HG03469 (cell line): ENCODE data around the gene NT5DC2.
"Not testable (repeated sequence)": the region's sequence is repeated elsewhere in the genome, so short reads cannot be mapped to it uniquely, and the experiment has no call there.

Experiments
- ATAC-seq: cut with Tn5 transposase; IDR thresholded peaks from one replicate; pipeline ENCODE4 v1.9.1; 2021; ENCODE audit warnings: mild to moderate bottlenecking, moderate library complexity, moderate number of reproducible peaks; ENCODE audit not compliant: unreplicated experiment

The NT5DC2 gene

DNA sequence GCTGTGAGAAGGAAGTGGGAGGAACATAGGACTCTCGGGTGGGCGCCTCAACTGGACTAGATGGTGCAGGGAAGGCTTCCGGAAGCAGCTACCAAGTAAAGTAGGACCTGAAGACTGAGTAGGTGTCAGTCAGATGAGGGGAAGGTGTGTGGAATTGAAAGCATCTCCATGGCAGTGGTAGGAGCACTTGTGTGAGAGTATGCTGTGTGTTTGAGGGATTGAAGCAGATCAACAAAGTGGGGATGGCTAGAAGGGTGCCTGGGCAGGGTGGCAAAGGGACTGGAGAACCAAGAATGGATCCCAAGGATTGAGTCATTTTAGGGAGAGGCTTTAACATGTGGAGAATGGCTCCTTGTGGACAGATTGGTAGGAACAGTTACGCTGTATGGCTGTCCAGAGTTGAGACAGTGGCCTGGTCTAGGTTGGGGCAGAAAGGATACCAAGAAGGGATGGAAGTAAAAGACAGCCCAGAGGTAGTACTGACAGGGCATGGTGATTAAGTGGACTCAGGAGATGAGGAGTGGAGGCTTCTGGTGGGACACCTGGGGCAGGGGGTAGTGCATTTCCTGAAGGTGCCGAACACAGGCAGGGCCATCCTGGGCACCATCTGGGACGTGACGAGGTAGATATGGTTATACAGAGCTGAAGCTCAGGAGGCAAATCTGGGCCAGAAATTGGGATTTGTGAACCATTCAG lies 4.2 kb upstream of the NT5DC2 start:
- ATAC-seq = no peak

DNA sequence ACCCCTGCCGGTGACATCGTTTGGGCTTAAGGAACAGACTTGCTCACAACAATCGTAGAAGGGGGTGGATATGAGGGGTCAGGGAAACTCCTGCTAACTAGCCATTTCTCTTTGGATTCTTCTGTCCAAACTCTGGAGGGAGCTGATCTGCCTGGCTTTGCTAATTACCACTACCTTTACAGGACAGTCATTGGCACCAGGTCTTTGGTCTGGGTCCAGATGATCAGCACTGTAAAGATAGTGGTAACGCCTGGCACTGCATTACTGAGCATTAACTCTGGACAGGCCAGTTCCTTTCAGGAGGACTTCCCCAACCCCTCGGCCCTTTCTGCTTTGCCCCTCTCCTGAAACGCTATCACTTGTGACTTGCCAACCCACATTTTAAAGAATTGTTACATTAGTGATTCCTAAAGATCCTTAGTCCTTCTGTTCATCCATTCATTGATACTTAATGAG lies 3.5 kb upstream of the NT5DC2 start:
- no peak for ATAC-seq

DNA sequence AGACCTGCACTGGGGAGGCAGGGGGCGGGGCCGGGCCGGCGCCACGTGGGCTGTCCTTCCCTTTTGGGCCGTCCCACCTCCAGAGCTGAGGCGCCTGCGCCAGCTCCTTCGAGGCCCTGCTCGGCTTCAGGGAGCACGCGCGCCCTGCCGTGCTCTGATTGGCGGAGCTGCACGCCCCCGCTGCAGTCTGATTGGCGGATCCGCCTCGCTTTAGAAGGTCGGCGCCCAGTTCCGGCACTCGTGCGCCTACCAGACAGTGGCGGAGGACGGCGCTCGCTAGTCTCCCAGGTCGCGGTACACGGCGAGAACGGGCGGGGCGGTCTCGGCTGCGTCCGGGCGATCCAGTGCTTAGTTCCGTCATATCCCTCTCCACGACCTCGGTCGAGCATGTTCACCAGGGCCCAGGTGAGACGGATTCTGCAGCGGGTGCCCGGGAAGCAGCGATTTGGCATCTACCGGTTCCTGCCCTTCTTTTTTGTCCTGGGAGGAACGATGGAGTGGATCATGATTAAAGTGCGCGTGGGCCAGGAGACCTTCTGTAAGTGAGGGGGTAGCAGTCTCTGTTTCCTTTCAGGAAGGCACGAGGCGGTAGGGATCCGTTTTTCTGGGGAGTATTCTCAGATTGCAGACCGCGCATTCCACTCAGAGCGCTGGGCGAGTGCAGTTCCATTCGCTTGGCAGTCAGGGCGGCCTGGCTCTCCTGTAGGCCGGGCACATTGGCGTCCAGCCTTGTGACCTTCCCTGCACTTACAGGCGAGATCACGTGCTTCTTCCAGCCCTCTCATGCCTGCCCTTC lies 2.9 kb upstream of the NT5DC2 start, which contains the start of gene UQCC5:
TSS of gene UQCC5 (plus strand) at position 237 of the 796 bp plus-strand sequence. CDS start at position 388, 151 bp downstream.
- peak; percentile 83 for ATAC-seq

DNA sequence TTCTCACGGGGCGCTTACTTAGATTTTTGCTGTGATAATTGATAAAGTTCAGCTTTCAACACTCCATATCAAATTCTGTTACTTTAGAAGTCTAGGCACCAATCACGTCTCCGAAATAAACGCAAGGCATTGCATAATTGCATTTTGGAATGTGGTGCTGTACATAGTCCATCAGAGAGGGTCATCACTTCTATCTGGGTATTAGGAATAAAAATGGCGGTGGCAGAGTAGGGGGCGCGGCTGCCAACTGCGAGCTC lies 2.4 kb upstream of the NT5DC2 start:
- no peak for ATAC-seq

DNA sequence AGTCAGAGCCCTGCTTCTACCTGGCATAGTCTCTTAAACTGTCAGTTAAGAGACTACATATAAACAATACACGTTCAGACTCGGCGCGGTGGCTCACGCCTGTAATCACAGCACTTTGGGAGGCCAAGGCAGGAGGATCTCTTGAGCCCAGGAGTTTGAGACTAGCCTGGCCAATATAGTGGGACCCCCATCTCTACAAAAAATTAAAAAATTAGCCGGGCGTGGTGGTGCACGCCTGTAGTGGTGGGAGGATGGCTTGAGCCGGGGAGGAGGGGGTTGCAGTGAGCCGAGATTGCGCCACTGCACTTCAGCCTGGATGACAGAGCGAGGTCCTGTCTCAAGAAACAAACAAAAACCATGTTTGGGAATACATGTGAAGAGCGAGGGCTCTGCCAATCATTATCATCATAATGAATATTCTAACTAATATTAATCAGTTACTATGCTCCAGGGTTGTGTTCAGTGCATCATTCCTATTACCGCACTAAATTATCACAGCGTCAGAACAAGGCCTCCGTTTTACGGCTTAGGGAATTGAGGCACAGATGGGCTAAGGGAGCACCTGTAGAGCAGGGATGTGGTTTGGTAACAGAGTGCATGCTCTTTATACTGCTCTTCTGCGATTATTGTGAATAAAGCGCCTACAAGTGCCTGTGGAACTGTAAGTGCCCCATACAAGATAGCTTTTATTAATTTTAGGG lies 1.9 kb upstream of the NT5DC2 start:
- ATAC-seq = no peak

DNA sequence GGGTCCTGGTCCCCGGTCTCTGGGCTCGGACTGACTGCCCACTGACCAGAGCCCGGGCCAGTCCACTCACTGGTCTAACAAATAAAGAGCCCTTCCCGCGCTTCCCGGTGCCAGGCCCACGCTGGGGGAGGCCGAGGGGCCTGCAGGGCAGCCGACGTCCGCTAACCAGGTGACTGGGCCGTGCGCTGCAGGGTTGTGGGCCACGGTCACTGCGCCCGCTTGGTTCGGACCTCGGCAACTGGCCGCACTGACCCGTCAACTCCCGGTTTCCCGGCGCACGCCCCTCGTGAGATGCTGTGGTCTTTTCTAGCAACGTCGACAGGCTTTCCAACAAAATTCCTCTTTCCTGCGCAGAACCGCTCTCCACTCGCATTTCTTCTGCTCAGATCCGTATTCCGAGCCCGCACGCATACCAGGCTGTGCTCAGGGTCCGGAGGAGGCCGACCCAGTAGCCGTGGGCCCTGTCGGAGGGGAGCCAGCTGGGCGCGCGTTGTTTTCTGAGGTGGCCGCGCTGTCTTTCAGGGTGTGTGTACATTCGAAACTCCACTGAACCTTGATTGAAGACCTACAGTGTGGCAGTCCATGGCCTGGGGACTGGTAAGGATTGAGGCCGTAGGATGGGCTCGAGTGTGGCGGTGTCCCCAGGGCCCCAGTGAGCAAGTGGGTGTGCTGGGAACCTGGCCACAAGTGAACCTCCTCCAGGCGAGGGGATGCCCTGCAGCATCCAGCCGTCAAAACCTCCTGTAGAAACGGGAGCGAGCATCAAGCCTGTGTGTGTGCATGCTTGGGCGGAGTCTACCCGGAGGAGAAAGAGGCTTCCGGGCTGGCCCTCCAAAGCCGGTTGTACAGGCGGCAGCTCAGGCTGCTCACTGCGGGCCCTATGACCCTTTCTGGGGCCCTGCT lies 875 bp upstream of the NT5DC2 start:
- ATAC-seq = no peak

DNA sequence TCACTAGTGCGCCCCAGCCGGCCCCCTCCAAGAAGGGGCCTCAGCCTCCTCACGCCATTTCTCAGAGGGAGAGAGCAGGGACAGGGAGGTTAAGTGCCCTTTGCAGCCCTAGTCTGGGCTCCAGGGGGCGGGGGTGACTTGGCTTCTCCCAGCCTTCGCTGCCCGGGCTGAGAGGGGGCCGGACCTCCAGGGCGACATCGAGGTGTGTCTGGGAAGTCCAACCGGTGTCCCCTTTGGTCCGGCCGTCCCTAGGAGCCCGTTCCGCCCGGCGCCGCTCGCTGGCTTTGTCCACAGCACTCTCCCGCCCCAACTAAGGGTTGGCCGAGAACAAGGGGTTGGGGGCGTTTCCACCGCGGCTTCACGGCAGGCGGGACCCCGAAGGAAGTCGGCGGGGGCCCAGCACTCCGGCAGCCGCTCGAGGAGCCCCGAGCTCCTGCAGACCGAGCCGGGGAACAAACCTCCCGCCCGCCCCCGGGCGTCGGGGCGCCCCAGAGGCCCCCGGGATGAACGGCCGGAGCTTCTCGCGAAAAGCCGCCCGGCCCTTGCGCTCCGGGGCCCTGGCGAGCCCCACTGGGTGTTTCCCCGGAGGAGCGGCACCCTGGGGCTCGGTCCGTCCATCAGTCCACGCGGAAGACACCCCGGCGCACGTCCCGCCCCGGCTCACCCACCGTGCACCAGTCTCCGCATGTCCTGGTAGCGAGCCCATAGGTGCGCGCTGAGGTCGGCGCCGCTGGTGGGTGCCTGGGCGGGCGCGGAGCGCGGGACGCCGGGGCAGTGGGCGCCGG lies 627 bp downstream of the NT5DC2 start:
- no peak for ATAC-seq

DNA sequence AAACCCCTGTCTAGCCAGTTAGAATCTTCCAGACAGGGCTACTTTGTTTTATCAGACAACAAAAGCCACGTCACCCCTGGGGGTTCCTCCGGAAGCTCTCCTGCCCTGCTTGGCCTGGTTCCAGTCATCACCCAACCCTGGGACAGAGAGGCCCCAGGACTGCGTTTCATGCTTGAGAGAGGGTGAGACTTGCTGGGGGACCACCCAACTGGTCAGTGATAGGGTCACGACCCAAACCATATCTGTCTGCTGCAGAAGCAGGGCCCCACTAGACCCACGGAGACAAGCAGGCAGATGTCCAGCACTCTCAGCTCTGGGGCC lies 1.2 kb downstream of the NT5DC2 start:
- no peak for ATAC-seq

DNA sequence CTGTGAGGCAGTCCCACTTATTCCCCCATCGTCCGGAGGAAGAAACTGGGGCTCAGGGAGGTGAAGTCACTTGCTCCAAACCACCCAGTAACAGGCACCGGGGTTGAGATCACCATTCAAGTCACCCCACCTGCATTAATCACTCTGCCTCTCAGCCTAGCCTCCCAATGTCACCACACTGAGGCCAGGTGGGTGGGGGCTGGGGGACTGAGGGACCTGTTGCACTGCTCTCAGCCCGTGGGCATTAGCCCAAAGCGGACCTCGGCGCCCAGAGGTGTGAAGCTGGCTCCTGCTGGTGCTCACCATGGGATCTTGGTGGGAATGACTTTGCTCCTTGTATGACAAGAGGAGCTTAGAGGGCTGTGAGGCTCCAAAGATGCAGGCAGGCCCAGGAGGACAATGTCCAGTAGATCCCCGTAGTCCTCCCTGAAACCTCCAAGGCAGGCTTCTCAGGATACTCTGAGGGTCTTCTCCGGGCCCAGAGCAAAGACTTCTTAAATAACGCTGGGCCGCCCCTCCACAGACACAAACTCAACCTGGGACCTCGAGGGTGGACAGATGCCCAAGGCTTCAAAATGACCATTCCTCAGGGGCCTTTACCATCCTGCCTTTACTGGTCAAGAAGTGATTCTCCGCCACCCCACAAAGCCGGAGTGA lies 1.7 kb downstream of the NT5DC2 start:
- no peak for ATAC-seq

DNA sequence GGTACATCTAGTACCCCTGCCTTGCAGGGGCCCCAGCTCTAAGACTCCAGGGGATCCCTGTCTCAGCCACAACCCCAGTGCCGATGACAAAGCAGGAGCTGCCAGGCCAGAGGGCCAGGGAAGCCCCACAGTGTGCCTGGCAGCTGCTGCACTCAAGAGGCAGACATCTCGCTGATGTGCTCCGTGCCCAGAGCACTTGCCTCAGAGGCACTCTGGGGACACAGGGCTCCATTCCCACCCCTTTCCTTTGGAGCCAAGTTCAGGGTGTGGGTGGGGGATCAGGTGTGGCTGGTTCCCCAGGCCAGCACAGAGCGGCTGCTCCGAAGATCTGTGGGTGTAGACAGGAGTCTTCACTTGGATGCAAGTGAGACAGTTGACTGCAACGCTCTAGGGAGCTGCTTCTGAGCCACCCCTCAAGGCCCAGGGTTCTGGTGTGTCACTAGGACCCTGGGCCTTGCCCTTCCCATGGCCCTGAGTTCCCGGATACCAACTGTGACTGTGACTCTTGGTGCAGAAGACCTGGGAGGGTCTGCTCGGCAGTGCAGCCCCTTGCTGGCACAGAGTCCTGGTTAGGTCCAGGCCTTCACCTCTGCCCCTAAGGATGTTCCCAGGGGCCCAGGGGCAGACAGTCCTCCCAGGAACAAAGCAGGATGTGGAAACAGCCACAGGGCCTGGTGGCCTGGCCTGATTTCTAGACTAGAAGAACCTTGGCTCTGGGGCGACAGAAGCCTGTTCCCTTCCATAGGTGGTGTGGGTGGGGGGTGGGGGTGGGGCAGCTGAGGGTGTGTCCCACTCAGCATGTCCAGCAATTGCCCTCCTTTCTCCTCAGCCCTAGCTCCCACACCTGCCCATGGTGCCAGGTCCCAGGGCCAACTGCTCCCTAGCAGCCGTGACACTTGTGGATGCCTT lies 2.5 kb downstream of the NT5DC2 start:
- ATAC-seq = no peak

DNA sequence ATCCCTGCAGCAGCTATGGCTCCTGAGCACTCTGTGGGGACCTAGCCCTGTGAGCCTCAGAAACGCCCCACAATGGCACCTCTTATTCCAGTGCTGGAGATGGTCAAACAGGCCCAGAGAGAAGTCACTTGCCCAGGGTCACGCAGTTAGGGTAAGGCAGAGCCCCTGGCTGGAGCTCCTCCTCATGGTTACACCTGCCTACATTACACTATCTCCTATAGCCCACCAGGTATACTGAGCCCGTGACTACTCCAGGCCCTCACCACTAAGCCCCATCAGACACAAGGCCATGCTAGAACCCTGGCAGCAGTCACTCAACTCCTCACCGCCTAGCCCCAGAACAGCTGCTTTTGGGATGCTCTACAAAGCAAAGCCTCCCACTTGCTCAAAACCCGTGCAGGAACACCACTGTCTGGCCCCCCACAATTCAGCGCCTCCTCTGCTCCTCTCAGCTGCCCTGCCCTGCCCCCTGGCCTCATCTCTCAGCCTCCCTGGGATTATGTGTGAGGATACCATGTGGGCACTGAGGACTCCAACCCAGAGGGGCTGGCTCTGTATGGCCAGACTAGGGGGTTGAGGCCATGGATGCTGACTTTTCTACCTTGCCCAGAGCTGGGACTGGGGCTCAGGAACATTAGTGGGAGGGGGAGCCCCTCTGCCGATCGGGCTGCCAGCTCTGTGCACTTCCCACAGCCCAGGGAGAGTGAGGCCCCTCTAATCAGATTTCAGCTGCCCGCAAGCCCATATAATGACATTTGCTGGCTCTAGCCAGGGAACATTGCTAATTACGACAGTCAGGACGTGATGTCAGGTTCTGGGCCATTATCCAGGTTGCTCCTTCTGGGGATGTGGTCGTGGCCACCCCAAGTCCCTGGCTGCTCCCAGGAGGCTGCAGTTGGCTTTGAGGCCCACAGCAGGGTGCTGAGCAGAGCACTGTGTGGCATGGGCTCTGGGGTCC lies 4.0 kb downstream of the NT5DC2 start:
- no peak for ATAC-seq

DNA sequence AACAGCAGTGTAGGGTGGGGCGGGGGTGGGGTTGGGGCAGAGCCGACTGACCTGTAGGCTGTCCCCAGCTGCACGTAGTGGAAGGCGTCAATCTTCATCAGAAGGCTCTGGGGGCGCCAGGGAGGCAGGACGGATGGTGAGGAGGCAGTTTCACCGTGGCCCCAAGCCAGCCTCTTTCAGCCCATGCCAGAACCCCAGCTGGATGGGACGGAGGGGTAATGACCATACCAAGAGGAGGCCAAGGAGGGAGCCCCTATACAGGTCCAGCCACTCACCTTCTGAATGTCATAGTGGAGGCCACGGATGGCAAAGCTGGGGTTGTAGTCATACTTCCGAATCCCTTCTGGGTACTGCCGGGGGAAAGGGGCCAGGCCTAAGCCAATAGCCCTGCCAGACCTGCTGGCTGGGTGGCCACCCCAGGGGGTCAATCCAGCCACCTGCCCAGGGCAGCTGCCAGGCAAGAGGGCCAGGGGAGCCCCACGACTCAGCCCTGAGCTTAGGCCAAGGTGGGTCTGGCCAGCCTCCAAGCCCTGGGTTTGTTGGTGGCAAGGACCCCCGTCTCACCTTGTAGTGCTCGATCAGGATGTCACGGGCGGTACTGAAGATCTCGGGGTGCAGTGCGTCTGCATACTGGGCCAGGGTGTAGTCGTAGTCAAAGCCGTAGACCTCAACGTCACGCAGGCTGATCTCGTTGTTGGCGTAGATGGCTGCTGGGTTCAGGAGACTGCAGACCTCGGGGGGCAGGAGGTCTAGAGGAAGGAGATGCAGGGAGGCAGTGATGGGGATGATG lies 4.9 kb downstream of the NT5DC2 start:
- no peak for ATAC-seq

DNA sequence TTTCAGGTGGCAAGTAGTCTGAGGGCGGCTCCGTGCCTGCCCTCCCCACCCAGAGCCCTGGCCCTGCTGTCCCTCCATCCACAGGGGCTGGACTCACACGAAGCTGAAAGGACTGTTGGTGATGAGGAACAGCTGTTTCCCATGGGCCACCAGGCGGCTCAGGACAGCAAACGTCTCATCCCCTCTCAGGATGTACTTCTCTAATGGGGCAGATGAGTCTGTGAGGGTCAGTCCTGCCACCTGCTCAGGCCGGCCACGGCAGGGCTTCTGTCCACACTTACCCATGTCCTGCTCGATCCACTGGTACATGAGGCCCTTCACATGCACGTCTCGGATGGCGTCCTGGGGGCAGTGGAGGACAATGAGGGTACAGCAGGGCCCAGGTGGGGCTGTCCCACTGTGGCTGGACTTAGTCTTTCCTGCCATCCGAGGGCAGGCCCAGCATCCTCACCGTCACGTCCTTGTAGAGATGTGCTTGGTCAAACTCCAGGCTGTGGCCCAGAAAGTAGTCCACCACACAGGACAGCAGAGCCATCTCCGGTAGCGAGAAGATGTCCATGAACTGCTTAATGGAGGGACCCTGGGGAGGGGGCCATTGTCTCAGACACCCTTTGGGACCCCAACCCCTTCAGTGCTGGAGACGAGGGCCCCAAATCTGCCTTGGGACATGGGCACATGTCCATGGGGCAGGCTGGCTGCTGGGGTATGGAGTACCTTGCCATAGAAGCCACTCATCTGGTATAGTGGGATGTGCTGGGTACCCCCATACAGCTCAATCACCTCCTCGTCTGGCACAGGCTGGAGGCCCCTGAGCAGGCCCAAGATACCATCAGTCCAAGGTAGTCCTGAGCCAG lies 5.7 kb downstream of the NT5DC2 start:
- ATAC-seq = no peak

DNA sequence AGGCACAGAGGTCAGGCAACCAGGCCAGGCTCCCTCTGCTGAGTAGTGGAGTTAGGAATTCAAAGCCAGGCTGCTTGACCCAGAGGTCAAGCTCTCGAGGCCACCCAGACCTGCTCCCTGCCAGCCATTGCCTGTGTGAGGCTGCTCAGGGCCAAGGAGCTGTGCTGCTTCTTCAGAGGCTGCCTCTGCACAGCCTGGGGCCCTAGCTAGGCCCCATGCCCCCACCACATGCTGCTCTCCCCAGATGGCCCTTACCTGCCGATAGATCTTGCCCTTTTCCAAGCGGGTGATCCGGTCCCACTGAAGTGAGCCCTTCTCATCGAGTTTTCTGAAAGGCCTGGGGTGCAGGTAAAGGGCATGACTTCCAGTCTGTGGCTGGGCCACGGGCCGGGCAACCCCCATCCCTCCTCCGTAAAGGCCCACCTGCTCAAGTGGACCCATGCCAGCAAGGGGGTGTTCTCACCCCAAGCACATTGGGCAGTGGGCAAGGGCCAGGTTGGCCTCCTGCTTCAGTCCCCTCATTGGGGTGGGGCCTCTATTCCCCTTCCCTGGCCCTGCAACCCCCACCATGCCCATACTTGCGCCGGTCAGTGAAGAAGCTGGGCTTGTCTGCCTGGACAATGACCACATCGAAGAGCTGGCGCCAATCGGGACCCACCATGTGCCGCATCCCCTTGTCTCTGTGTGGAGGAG lies 6.5 kb downstream of the NT5DC2 start:
- ATAC-seq = no peak

DNA sequence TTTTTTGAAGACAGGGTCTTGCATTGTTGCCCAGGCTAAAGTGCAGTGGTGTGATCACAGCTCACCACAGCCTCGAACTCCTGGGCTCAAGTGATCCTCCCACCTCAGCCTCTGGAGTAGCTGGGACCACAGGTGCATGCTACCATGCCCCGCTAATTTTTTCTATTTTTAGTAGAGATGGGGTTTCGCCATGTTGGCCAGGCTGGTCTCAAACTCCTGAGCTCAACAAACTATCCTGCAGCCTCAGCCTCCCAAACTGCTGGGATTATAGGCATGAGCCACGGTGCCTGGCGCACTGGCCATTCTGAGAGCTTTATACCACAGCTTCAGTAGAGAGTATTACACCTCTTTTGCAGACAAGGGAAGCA lies 7.0 kb downstream of the NT5DC2 start:
- ATAC-seq = not testable (repeated sequence)
